ENCODE results near the gene LINGO3.

LINGO3 gene

GRCh38 chr19:2305452-2306280, 2.3 kb downstream of the LINGO3 start:
- no peak for DNase-seq (ENCODE audit: low read depth)
- TF ChIP-seq, protein P1, sequence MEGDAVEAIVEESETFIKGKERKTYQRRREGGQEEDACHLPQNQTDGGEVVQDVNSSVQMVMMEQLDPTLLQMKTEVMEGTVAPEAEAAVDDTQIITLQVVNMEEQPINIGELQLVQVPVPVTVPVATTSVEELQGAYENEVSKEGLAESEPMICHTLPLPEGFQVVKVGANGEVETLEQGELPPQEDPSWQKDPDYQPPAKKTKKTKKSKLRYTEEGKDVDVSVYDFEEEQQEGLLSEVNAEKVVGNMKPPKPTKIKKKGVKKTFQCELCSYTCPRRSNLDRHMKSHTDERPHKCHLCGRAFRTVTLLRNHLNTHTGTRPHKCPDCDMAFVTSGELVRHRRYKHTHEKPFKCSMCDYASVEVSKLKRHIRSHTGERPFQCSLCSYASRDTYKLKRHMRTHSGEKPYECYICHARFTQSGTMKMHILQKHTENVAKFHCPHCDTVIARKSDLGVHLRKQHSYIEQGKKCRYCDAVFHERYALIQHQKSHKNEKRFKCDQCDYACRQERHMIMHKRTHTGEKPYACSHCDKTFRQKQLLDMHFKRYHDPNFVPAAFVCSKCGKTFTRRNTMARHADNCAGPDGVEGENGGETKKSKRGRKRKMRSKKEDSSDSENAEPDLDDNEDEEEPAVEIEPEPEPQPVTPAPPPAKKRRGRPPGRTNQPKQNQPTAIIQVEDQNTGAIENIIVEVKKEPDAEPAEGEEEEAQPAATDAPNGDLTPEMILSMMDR (conservative IDR thresholded peaks at IDR 0.05; ENCODE audit: low read depth, low read length), result no peak
- no peak overlapping the region for H3K4me3 ChIP-seq (ENCODE audit: low read depth, low read length)

GRCh38 chr19:2303211-2303798, 4.6 kb downstream of the LINGO3 start:
- TF ChIP-seq, protein P1 (conservative IDR thresholded peaks at IDR 0.05; ENCODE audit: low read depth, low read length), result no peak
- no peak overlapping the region for H3K4me3 ChIP-seq (ENCODE audit: low read depth, low read length)
- no peak for DNase-seq (ENCODE audit: low read depth)

DNA sequence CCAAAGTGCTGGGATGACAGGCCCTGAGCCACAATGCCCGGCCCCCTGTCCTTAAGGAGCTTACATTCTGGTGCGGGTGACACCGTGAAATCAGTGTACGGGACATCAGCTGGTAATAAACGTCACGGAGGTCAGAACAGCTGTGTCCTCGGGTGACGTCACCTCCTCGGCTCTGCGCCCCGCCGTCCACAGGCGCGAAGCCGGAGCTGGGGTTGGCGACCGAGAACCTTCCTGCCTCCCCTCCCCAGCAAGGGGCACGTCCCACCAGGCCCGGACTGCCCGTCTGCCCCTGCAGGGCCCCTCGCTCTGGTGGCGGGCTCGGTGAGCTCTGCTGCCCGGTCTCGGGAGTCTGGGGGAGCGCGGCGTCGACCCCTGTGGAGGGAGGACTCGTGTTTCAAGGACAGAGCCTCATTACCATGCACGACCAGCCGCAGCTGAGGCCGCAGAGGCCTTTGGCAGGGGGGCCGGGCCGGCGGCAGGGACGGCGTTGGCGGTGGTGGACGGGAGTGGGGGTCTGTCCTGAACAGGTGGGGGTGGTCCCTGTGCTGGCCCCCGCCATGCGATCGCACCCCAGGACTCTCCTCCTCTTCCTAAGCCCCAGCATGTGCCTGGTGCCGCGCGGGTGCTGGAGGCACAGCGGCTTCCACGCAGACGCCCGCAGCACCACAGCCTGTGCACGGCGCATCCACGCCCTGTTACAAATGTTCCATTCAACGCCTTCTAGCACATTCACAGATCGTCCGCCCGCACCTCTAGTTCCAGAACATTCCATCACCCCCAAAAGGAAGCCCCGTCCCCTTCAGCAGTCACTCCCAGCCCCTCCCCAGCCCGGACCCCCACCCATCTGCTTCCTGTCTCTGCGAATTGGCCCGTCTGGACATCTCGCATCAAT, 5.4 kb downstream of the LINGO3 start:
- TF ChIP-seq, protein P1 (conservative IDR thresholded peaks at IDR 0.05; ENCODE audit: low read depth, low read length), result no peak
- no peak overlapping the region for H3K4me3 ChIP-seq (ENCODE audit: low read depth, low read length)
- DNase-seq (ENCODE audit: low read depth), result peak; percentile 64

- TF ChIP-seq, protein P1 (conservative IDR thresholded peaks at IDR 0.05; ENCODE audit: low read depth, low read length), result no peak
- no peak for DNase-seq (ENCODE audit: low read depth)
These were observed 7.4 kb downstream of the LINGO3 start for GRCh38 chr19:2300533-2300932.

DNA sequence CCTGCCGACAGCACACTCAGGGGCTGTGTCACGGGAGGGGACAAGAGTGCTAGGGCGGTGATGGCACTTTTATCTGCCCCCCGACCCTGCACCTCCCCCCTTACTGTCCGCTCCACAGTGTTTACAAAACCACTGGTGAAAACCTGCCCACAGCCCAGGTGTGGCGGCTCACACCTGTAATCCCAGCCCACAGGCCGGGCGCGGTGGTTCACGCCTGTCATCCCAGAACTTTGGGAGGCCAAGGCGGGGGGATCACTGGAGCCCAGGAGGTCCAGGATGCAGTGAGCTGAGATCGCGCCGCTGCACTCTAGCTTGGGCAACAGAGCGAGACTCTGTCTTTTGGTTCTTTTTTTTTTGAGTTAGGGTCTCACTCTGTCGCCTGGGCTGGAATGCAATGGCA, 11.8 kb downstream of the LINGO3 start:
- no peak for DNase-seq (ENCODE audit: low read depth)
- H3K4me3 ChIP-seq (ENCODE audit: low read depth, low read length), result no peak overlapping the region
- TF ChIP-seq, protein P1 (conservative IDR thresholded peaks at IDR 0.05; ENCODE audit: low read depth, low read length), result no peak

More at GRCh38 chr19:2300533-2300932, 7.4 kb downstream of the LINGO3 start:
- H3K4me3 ChIP-seq (ENCODE audit: low read depth, low read length), result no peak overlapping the region

DNA sequence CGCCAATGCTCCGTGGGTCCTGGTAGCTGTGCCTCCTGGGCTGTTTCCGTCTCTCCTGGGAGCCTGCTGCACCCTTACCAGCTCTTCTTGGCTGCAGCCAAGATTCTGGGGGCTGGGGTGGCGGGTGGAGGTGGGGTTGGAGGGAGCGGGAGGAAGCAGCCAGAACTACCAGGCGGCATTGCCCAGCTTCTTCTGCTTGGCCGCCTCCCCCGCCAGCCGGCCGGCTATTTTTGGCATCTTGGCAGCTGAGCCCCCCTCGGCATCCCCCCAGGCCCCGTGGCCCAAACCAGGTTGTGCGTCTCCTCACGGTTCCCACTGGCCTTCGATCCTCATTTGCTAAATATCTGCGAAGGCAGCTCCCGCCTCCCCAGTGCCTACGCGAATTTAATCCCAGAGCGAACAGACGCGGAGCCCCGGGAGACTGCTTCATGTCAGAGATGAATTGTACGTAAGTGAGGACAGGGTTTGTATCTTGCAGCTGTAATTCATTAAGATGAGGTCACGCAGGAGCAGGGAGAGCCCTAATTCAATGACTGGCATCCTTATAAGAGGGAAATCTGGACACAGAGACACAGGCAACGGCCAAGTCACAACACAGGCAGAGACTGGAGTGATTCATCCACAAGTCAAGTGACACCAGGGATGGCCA, 13.1 kb downstream of the LINGO3 start:
- peak; percentile 39 for DNase-seq (ENCODE audit: low read depth)
- TF ChIP-seq, protein P1 (conservative IDR thresholded peaks at IDR 0.05; ENCODE audit: low read depth, low read length), result no peak
- H3K4me3 ChIP-seq (ENCODE audit: low read depth, low read length), result no peak overlapping the region
